IMR-90 (cell line): ENCODE data around the gene ELANE.
"Not testable (repeated sequence)": the region's sequence is repeated elsewhere in the genome, so short reads cannot be mapped to it uniquely, and the experiment has no call there.

ENCODE experiments used
- BHLHE40 ChIP-seq: fragments of 150-350 bp; IDR thresholded peaks from 2 replicates; pipeline ENCODE4 v1.6.1; 2016; ENCODE audit warnings: mild to moderate bottlenecking, low read depth, low read length
- CEBPB ChIP-seq: IDR thresholded peaks from 2 replicates; pipeline ENCODE4 v1.6.1; 2012; ENCODE audit warnings: low read depth, low read length, improper control_type of control experiment
- FOS ChIP-seq: fragments of 150-350 bp; IDR thresholded peaks from 2 replicates; pipeline ENCODE4 v1.6.1; 2016; ENCODE audit warnings: low read depth, low read length
- MAFK ChIP-seq: IDR thresholded peaks from 2 replicates; pipeline ENCODE4 v1.6.1; 2012; ENCODE audit warnings: low read depth, low read length, improper control_type of control experiment
- MAZ ChIP-seq: IDR thresholded peaks from 2 replicates; pipeline ENCODE4 v1.6.1; 2012; ENCODE audit warnings: low read depth, mild to moderate bottlenecking, low read length, improper control_type of control experiment, moderate library complexity, borderline replicate concordance
- MXI1 ChIP-seq: IDR thresholded peaks from 2 replicates; pipeline ENCODE4 v1.6.1; 2012; ENCODE audit warnings: low read depth, mild to moderate bottlenecking, low read length, moderate library complexity, borderline replicate concordance
- POLR2A ChIP-seq: IDR thresholded peaks from 2 replicates; pipeline ENCODE4 v1.6.1; 2012; ENCODE audit warnings: mild to moderate bottlenecking, low read depth, low read length
- RAD21 ChIP-seq: IDR thresholded peaks from 2 replicates; pipeline ENCODE4 v1.6.1; 2012; ENCODE audit warnings: low read length, improper control_type of control experiment
- RCOR1 ChIP-seq: IDR thresholded peaks from 2 replicates; pipeline ENCODE4 v1.6.1; 2012; ENCODE audit warnings: mild to moderate bottlenecking, low read length, improper control_type of control experiment; ENCODE audit not compliant: insufficient replicate concordance
- RFX5 ChIP-seq: IDR thresholded peaks from 2 replicates; pipeline ENCODE4 v1.8.0; 2012; ENCODE audit warnings: low read depth, mild to moderate bottlenecking, low read length, moderate library complexity
- TF ChIP-seq, protein P1 (sequence below): conservative IDR thresholded peaks from 2 replicates; pipeline ENCODE4 v1.5.1; 2012; ENCODE audit warnings: mild to moderate bottlenecking, low read depth, low read length, improper control_type of control experiment
- TF ChIP-seq, protein P2 (sequence below): fragments of 150-350 bp; IDR thresholded peaks from 2 replicates; pipeline ENCODE4 v1.6.1; 2017; ENCODE audit warnings: mild to moderate bottlenecking, antibody characterized with exemption, low read length, low read depth
- TF ChIP-seq, protein P3 (sequence below): fragments of 150-350 bp; IDR thresholded peaks from 2 replicates; pipeline ENCODE4 v1.6.1; 2016; ENCODE audit warnings: low read depth, mild to moderate bottlenecking, low read length, moderate library complexity, borderline replicate concordance

DNA sequence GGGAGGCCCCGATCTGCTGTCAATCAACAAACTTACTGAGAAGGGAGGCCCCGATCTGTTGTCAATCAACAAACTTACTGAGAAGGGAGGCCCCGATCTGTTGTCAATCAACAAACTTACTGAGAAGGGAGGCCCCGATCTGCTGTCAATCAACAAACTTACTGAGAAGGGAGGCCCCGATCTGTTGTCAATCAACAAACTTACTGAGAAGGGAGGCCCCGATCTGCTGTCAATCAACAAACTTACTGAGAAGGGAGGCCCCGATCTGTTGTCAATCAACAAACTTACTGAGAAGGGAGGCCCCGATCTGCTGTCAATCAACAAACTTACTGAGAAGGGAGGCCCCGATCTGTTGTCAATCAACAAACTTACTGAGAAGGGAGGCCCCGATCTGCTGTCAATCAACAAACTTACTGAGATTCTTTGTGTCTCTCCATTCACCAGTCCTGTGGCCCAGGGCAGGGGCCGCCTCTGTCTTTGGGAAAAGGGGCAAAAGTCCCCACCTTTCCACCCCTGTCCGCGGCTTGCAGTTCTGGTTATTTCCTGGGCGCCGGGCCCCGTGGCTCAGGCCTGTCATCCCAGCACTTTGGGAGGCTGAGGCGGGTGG, 1.6 kb downstream of the ELANE start:
- TF ChIP-seq, protein P1, sequence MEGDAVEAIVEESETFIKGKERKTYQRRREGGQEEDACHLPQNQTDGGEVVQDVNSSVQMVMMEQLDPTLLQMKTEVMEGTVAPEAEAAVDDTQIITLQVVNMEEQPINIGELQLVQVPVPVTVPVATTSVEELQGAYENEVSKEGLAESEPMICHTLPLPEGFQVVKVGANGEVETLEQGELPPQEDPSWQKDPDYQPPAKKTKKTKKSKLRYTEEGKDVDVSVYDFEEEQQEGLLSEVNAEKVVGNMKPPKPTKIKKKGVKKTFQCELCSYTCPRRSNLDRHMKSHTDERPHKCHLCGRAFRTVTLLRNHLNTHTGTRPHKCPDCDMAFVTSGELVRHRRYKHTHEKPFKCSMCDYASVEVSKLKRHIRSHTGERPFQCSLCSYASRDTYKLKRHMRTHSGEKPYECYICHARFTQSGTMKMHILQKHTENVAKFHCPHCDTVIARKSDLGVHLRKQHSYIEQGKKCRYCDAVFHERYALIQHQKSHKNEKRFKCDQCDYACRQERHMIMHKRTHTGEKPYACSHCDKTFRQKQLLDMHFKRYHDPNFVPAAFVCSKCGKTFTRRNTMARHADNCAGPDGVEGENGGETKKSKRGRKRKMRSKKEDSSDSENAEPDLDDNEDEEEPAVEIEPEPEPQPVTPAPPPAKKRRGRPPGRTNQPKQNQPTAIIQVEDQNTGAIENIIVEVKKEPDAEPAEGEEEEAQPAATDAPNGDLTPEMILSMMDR = not testable (repeated sequence)
- TF ChIP-seq POLR2A, RFX5, BHLHE40, FOS, CEBPB, MXI1, RAD21, MAFK, RCOR1, MAZ: not testable (repeated sequence)
- TF ChIP-seq, protein P2, sequence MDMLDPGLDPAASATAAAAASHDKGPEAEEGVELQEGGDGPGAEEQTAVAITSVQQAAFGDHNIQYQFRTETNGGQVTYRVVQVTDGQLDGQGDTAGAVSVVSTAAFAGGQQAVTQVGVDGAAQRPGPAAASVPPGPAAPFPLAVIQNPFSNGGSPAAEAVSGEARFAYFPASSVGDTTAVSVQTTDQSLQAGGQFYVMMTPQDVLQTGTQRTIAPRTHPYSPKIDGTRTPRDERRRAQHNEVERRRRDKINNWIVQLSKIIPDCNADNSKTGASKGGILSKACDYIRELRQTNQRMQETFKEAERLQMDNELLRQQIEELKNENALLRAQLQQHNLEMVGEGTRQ = not testable (repeated sequence)
- TF ChIP-seq, protein P3, sequence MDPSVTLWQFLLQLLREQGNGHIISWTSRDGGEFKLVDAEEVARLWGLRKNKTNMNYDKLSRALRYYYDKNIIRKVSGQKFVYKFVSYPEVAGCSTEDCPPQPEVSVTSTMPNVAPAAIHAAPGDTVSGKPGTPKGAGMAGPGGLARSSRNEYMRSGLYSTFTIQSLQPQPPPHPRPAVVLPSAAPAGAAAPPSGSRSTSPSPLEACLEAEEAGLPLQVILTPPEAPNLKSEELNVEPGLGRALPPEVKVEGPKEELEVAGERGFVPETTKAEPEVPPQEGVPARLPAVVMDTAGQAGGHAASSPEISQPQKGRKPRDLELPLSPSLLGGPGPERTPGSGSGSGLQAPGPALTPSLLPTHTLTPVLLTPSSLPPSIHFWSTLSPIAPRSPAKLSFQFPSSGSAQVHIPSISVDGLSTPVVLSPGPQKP = not testable (repeated sequence)
